ENCODE data around the gene NPTXR. TPM values are rescaled to one million over a fixed set of nuclear protein-coding genes. Genes with fewer than 3 reads are reported as not detected.

The NPTXR gene
- polyA plus RNA-seq, 3 donors, result 4.1 to 4.9 (median 4.4) TPM

DNA sequence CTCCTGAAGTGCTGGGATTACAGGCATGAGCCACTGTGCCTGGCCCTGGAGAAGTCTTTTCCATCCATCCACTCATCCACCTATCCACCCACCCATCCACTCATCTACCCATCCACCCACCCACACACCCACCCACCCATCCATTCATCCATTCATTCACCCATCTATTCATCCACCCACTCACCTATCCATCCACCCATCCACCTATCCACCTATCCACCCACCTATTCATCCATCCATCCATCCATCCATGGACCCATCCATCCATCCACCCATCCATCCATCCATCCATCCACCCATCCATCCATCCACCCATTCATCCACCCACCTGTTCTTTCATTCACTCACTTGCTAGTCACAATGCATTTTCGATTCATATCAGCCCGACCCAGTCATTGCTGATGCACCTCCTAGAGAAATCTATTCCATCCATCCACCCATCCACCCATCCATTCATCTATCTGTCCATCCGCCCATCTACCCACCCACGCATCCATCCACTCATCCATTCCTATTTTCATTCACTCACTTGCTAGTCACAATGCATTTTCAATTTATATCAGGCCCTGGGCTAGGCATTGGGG is 70.4 kb downstream of the NPTXR start:
- no peak for DNase-seq

DNA sequence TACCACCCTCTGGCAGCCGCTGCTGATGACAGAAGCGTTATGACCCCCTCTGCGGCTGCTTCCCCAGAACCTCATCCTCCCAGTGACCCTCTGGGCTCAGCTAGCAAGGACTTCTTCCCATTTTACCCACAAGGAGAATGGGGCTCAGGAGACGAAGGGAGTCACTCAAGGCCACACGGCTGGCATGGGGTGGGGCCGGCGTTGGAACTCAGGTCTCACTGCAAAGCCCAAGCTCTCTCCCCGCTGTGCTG is 71.3 kb downstream of the NPTXR start:
- DNase-seq, result no peak

DNA sequence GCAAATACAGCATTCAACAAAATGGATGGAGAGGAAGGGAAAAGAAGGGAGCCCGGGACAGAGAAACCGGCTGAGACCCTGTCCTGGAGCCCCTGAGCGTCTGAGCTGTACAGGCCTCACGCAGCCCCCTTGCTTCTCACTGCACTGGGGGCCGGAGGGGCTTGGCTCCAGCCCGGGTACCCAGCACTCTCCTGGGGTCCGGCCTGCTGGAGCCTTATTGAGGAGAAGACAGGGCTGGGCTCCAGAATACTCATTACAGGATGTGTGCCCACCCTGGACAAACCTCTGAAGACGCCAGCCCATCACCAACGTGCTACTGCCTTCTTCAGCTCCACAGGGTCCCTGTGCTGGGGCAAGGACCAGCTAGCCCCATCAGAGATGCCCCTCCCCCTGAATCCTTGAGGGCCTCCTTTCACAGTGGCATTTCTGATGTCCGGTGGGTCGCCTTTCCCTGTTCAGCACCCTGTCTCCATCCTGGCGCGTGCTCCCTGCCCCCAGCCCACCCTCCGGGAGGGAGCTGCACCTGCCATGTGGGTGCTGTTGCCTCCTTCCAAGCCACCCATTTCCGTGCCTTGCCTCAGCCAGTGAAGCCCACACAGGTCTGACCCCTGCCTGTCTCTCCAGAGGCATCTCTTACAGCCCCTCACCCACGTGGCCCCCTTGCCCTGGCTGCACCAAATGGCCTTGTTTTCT is 73.4 kb downstream of the NPTXR start:
- no peak for DNase-seq

Other genes with a start within 250 kb of the NPTXR start
- gene FAM227A, start 187.6 kb downstream of the NPTXR start, polyA plus RNA-seq (ENCODE audit: insufficient read length in 3 of 3), result 10 to 100 TPM in 2 of 3 donors, 1 to 10 TPM in 1; 5.2 to 12.4 (median 10.7) TPM
- gene CBY1, start 187.4 kb downstream of the NPTXR start, polyA plus RNA-seq (ENCODE audit: insufficient read length in 3 of 3), result 10 to 100 TPM; 59.7 to 62.5 (median 61.9) TPM
- gene TOMM22, start 162.1 kb downstream of the NPTXR start, polyA plus RNA-seq (ENCODE audit: insufficient read length in 3 of 3), result 100 to 1,000 TPM in 1 of 3 donors, 10 to 100 TPM in 2; 81.7 to 106 (median 95.8) TPM
- gene JOSD1, start 143.1 kb downstream of the NPTXR start, polyA plus RNA-seq (ENCODE audit: insufficient read length in 3 of 3), result 10 to 100 TPM; 39.4 to 41.7 (median 41.1) TPM
- 10 to 100 TPM; 42.3 to 64.1 (median 56.7) TPM for gene GTPBP1, start 138.1 kb downstream of the NPTXR start, polyA plus RNA-seq (ENCODE audit: insufficient read length in 3 of 3)
- 10 to 100 TPM; 62.8 to 89.9 (median 65.6) TPM for gene SUN2, start 88.0 kb downstream of the NPTXR start, polyA plus RNA-seq (ENCODE audit: insufficient read length in 3 of 3)
- gene DNAL4, start 49.9 kb downstream of the NPTXR start, polyA plus RNA-seq (ENCODE audit: insufficient read length in 3 of 3), result 10 to 100 TPM; 39.3 to 43.6 (median 40.4) TPM
- 10 to 100 TPM; 43.7 to 46.4 (median 45.2) TPM for gene CBX6, start 28.2 kb upstream of the NPTXR start, polyA plus RNA-seq (ENCODE audit: insufficient read length in 3 of 3)
- under 1 TPM in 2 of 3 donors, not detected in 1; 0.11 to 0.25 TPM for gene APOBEC3A, start 113.6 kb upstream of the NPTXR start, polyA plus RNA-seq (ENCODE audit: insufficient read length in 3 of 3)
- 1 to 10 TPM; 3.4 to 6.8 (median 6.7) TPM for gene APOBEC3B, start 138.3 kb upstream of the NPTXR start, polyA plus RNA-seq (ENCODE audit: insufficient read length in 3 of 3)
- 10 to 100 TPM in 1 of 3 donors, 1 to 10 TPM in 2; 9.1 to 10.8 (median 9.3) TPM for gene APOBEC3C, start 170.2 kb upstream of the NPTXR start, polyA plus RNA-seq (ENCODE audit: insufficient read length in 3 of 3)
- gene APOBEC3D, start 177.1 kb upstream of the NPTXR start, polyA plus RNA-seq (ENCODE audit: insufficient read length in 3 of 3), result 1 to 10 TPM in 2 of 3 donors, under 1 TPM in 1; 0.57 to 2.7 (median 1.5) TPM
- 1 to 10 TPM; 7.4 to 8.7 (median 8.6) TPM for gene APOBEC3F, start 196.8 kb upstream of the NPTXR start, polyA plus RNA-seq (ENCODE audit: insufficient read length in 3 of 3)
- 10 to 100 TPM in 1 of 3 donors, 1 to 10 TPM in 2; 6.5 to 11.4 (median 7.6) TPM for gene APOBEC3G, start 233.2 kb upstream of the NPTXR start, polyA plus RNA-seq (ENCODE audit: insufficient read length in 3 of 3)